Osteocyte (in vitro differentiated cells): ENCODE data around the gene KLHDC3. TPM values are rescaled to one million over a fixed set of nuclear protein-coding genes. Genes with fewer than 3 reads are reported as not detected.

Experiments used
- DNase-seq: peaks from one replicate; pipeline ENCODE4 v3.0.0; 2021; ENCODE audit warnings: mixed read lengths; ENCODE audit not compliant: unreplicated experiment; ENCODE audit errors: extremely low spot score
- H3K27ac Mint-ChIP-seq: one replicate; pipeline ENCODE4 v1.8.0; 2021; ENCODE audit warnings: mild to moderate bottlenecking, mixed read lengths; ENCODE audit not compliant: unreplicated experiment
- H3K27me3 Mint-ChIP-seq: one replicate; pipeline ENCODE4 v1.8.0; 2021; ENCODE audit warnings: mixed read lengths; ENCODE audit not compliant: unreplicated experiment
- H3K36me3 Mint-ChIP-seq: one replicate; pipeline ENCODE4 v1.8.0; 2021; ENCODE audit warnings: mixed read lengths; ENCODE audit not compliant: unreplicated experiment
- H3K4me1 Mint-ChIP-seq: one replicate; pipeline ENCODE4 v1.8.0; 2021; ENCODE audit warnings: mixed read lengths; ENCODE audit not compliant: unreplicated experiment
- H3K4me3 Mint-ChIP-seq: one replicate; pipeline ENCODE4 v1.8.0; 2021; ENCODE audit warnings: mild to moderate bottlenecking, moderate library complexity, mixed read lengths; ENCODE audit not compliant: unreplicated experiment
- H3K9me3 Mint-ChIP-seq: one replicate; pipeline ENCODE4 v1.8.0; 2021; ENCODE audit warnings: mixed read lengths; ENCODE audit not compliant: unreplicated experiment
- total RNA-seq: library from RNA; stranded (reverse); gene quantifications from 2 replicates; pipeline ENCODE4 v1.2.1, GENCODE V29; 2021
- TF ChIP-seq, protein P1 (sequence below): fragments of 200-600 bp; sonication (generic); IDR thresholded peaks from 2 replicates; pipeline ENCODE4 v1.5.0; 2021; ENCODE audit warnings: antibody characterized with exemption, mild to moderate bottlenecking, moderate library complexity

Gene KLHDC3
- total RNA-seq, 1 donor from 2014 or later: 112 TPM

GRCh38 chr6:42969431-42969830 is 44.6 kb upstream of the KLHDC3 start:
- no peaks in the 10 kb centered on the region for H3K9me3 Mint-ChIP-seq
- no peaks in the 10 kb centered on the region for H3K27me3 Mint-ChIP-seq
- no peaks in the 10 kb centered on the region for H3K4me1 Mint-ChIP-seq
- H3K36me3 Mint-ChIP-seq: peaks cover 17% of the 10 kb centered on the region
- no peak overlapping the region for H3K4me3 Mint-ChIP-seq
- H3K27ac Mint-ChIP-seq: no peak overlapping the region
- DNase-seq: no peak
- TF ChIP-seq, protein P1, sequence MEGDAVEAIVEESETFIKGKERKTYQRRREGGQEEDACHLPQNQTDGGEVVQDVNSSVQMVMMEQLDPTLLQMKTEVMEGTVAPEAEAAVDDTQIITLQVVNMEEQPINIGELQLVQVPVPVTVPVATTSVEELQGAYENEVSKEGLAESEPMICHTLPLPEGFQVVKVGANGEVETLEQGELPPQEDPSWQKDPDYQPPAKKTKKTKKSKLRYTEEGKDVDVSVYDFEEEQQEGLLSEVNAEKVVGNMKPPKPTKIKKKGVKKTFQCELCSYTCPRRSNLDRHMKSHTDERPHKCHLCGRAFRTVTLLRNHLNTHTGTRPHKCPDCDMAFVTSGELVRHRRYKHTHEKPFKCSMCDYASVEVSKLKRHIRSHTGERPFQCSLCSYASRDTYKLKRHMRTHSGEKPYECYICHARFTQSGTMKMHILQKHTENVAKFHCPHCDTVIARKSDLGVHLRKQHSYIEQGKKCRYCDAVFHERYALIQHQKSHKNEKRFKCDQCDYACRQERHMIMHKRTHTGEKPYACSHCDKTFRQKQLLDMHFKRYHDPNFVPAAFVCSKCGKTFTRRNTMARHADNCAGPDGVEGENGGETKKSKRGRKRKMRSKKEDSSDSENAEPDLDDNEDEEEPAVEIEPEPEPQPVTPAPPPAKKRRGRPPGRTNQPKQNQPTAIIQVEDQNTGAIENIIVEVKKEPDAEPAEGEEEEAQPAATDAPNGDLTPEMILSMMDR: no peak

DNA sequence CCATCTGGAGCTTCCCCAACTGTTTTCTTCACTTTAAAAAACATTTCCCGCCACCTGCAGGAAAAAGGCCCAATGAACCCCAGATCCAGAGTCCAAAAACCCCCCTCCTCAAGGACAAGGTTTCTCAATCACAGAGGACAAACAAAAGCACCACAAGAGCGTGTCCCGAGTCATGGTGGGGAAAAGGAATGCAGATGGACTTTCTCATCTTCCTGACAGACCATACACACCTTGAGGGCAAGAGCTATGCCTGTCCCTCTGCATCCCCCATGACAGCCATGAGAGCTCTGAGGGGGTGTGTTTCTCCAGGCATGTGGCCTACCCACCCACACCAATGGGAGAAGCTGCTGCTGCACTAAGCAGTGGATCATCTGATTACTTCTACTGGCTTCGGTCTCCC is 44.1 kb upstream of the KLHDC3 start:
- TF ChIP-seq, protein P1: no peak
- no peaks in the 10 kb centered on the region for H3K27me3 Mint-ChIP-seq
- no peak overlapping the region for H3K27ac Mint-ChIP-seq
- peaks cover 14% of the 10 kb centered on the region for H3K36me3 Mint-ChIP-seq
- H3K4me3 Mint-ChIP-seq: no peak overlapping the region
- no peak for DNase-seq
- H3K9me3 Mint-ChIP-seq: no peaks in the 10 kb centered on the region
- H3K4me1 Mint-ChIP-seq: no peaks in the 10 kb centered on the region

GRCh38 chr6:42970871-42971612 is 43.0 kb upstream of the KLHDC3 start:
- TF ChIP-seq, protein P1: no peak
- H3K27ac Mint-ChIP-seq: no peak overlapping the region
- peaks cover 11% of the 10 kb centered on the region for H3K36me3 Mint-ChIP-seq
- no peak for DNase-seq
- no peaks in the 10 kb centered on the region for H3K9me3 Mint-ChIP-seq
- H3K4me1 Mint-ChIP-seq: no peaks in the 10 kb centered on the region
- no peak overlapping the region for H3K4me3 Mint-ChIP-seq
- H3K27me3 Mint-ChIP-seq: no peaks in the 10 kb centered on the region

GRCh38 chr6:42971746-42972327 is 42.2 kb upstream of the KLHDC3 start:
- Mint-ChIP-seq H3K4me3 (no peak overlapping the region), H3K9me3 (no peaks in the 10 kb centered on the region), H3K27ac (no peak overlapping the region), H3K4me1 (peaks cover 4% of the 10 kb centered on the region), H3K27me3 (no peaks in the 10 kb centered on the region), H3K36me3 (peaks cover 12% of the 10 kb centered on the region)
- DNase-seq: no peak
- TF ChIP-seq, protein P1: no peak

DNA sequence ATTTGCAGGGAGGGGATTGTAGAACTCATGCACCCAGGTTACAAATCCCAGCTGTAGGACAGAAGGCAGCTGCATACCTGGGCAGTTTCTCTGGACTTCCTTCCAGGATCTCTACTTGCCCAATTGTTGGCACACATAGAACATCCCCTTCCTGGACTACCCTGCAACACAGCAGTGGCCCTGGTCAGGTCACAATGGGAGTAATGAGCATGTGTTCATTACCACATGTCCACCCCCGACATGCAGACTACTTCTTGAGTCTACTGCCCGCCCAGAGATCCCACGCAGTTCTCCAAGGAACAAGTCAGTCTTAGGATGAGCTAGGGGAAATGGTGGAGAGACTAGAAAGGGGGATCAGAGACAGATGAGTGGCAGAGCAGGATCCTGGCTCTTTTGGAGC is 40.1 kb upstream of the KLHDC3 start:
- Mint-ChIP-seq H3K27me3 (no peaks in the 10 kb centered on the region), H3K36me3 (peaks cover 5% of the 10 kb centered on the region), H3K4me1 (peaks cover 18% of the 10 kb centered on the region), H3K27ac (no peak overlapping the region), H3K4me3 (no peak overlapping the region), H3K9me3 (no peaks in the 10 kb centered on the region)
- no peak for DNase-seq
- TF ChIP-seq, protein P1: no peak
